Iris pigment epithelial cell (primary cell): ENCODE results near the gene RHBDD3.

ENCODE experiments used
- DNase-seq: peaks from one replicate; pipeline ENCODE4 v3.0.0-alpha.2; 2011; ENCODE audit warnings: low read depth

RHBDD3 gene

GRCh38 chr22:29269230-29269604 lies 1.4 kb upstream of the RHBDD3 start:
- DNase-seq, result no peak

- DNase-seq, result peak; percentile 70
These were observed 889 bp upstream of the RHBDD3 start for GRCh38 chr22:29268511-29269229.

GRCh38 chr22:29267462-29267857 lies 321 bp downstream of the RHBDD3 start:
- no peak for DNase-seq

GRCh38 chr22:29266564-29267461 lies 968 bp downstream of the RHBDD3 start:
- no peak for DNase-seq

- no peak for DNase-seq
These were observed 1.9 kb downstream of the RHBDD3 start for GRCh38 chr22:29265929-29266328.

GRCh38 chr22:29265305-29265704 lies 2.5 kb downstream of the RHBDD3 start:
- DNase-seq, result no peak

- DNase-seq, result no peak
These were observed 3.9 kb downstream of the RHBDD3 start for GRCh38 chr22:29263791-29264276.

- DNase-seq, result no peak
These were observed 7.0 kb downstream of the RHBDD3 start for GRCh38 chr22:29260601-29261315.

GRCh38 chr22:29260031-29260560 lies 7.7 kb downstream of the RHBDD3 start:
- DNase-seq, result no peak

- no peak for DNase-seq
These were observed 8.4 kb downstream of the RHBDD3 start for GRCh38 chr22:29259253-29259899.

GRCh38 chr22:29258407-29259252 lies 9.2 kb downstream of the RHBDD3 start:
- DNase-seq, result no peak

- no peak for DNase-seq
These were observed 10.0 kb downstream of the RHBDD3 start for GRCh38 chr22:29257751-29258181.

GRCh38 chr22:29256606-29257325 lies 11.0 kb downstream of the RHBDD3 start:
- DNase-seq, result no peak

GRCh38 chr22:29255064-29255621 lies 12.6 kb downstream of the RHBDD3 start:
- no peak for DNase-seq

- no peak for DNase-seq
These were observed 13.5 kb downstream of the RHBDD3 start for GRCh38 chr22:29254286-29254660.

- DNase-seq, result no peak
These were observed 14.1 kb downstream of the RHBDD3 start for GRCh38 chr22:29253561-29254285.

- DNase-seq, result no peak
These were observed 15.5 kb downstream of the RHBDD3 start for GRCh38 chr22:29251981-29252911.

GRCh38 chr22:29251265-29251664 lies 16.5 kb downstream of the RHBDD3 start:
- DNase-seq, result no peak
